ENCODE results near the gene CIB2. TPM values are rescaled to one million over a fixed set of nuclear protein-coding genes. Genes with fewer than 3 reads are reported as not detected.

The CIB2 gene
- total RNA-seq, 2 experiments from 2014 or later = 1.9 to 2.1 TPM

GRCh38 chr15:78090422-78091063, 40.7 kb downstream of the CIB2 start:
- Mint-ChIP-seq H3K4me1 (ENCODE audit: low read depth) (peaks cover 5% of the 10 kb centered on the region), H3K4me3 (no peak overlapping the region), H3K27ac (no peak overlapping the region), H3K36me3 (ENCODE audit: low read depth) (no peaks in the 10 kb centered on the region), H3K27me3 (ENCODE audit: low read depth) (no peaks in the 10 kb centered on the region), H3K9me3 (no peaks in the 10 kb centered on the region)
- intact Hi-C loops (cut with micrococcal nuclease) = no loop called here
- CTCF ChIA-PET = interaction anchor here (1.3 kb wide), 1 partner anchor 18 kb away, joined by 9 read pairs; no protein-coding TSS in a partner anchor
- no peak for DNase-seq

GRCh38 chr15:78088773-78089080, 42.5 kb downstream of the CIB2 start:
- Mint-ChIP-seq H3K27me3 (ENCODE audit: low read depth) (no peaks in the 10 kb centered on the region), H3K27ac (no peak overlapping the region), H3K9me3 (no peaks in the 10 kb centered on the region), H3K36me3 (ENCODE audit: low read depth) (no peaks in the 10 kb centered on the region), H3K4me1 (ENCODE audit: low read depth) (peaks cover 6% of the 10 kb centered on the region), H3K4me3 (no peak overlapping the region)
- DNase-seq = no peak
- intact Hi-C loops (cut with micrococcal nuclease) = no loop called here
- CTCF ChIA-PET = interaction anchor here (0.9 kb wide), 1 partner anchor 121 kb away, joined by 3 read pairs; no protein-coding TSS in a partner anchor

GRCh38 chr15:78087951-78088772, 43.1 kb downstream of the CIB2 start:
- H3K4me1 Mint-ChIP-seq (ENCODE audit: low read depth) = peaks cover 6% of the 10 kb centered on the region
- no peaks in the 10 kb centered on the region for H3K9me3 Mint-ChIP-seq
- H3K36me3 Mint-ChIP-seq (ENCODE audit: low read depth) = no peaks in the 10 kb centered on the region
- no peak for DNase-seq
- CTCF ChIA-PET = interaction anchor here (0.9 kb wide), 1 partner anchor 120 kb away, joined by 3 read pairs; no protein-coding TSS in a partner anchor
- H3K4me3 Mint-ChIP-seq = no peak overlapping the region
- no peaks in the 10 kb centered on the region for H3K27me3 Mint-ChIP-seq (ENCODE audit: low read depth)
- intact Hi-C loops (cut with micrococcal nuclease) = no loop called here
- no peak overlapping the region for H3K27ac Mint-ChIP-seq

GRCh38 chr15:78085928-78086327, 45.3 kb downstream of the CIB2 start:
- CTCF ChIA-PET = no interaction called here
- no peak for DNase-seq
- H3K27me3 Mint-ChIP-seq (ENCODE audit: low read depth) = no peaks in the 10 kb centered on the region
- H3K27ac Mint-ChIP-seq = peak overlapping the region; percentile 65
- intact Hi-C loops (cut with micrococcal nuclease) = no loop called here
- H3K4me3 Mint-ChIP-seq = no peak overlapping the region
- H3K4me1 Mint-ChIP-seq (ENCODE audit: low read depth) = peaks cover 8% of the 10 kb centered on the region
- H3K36me3 Mint-ChIP-seq (ENCODE audit: low read depth) = no peaks in the 10 kb centered on the region
- no peaks in the 10 kb centered on the region for H3K9me3 Mint-ChIP-seq

GRCh38 chr15:78084449-78084750, 46.8 kb downstream of the CIB2 start:
- H3K27me3 Mint-ChIP-seq (ENCODE audit: low read depth) = no peaks in the 10 kb centered on the region
- H3K36me3 Mint-ChIP-seq (ENCODE audit: low read depth) = no peaks in the 10 kb centered on the region
- peaks cover 8% of the 10 kb centered on the region for H3K4me1 Mint-ChIP-seq (ENCODE audit: low read depth)
- no peak for DNase-seq
- intact Hi-C loops (cut with micrococcal nuclease) = no loop called here
- CTCF ChIA-PET = interaction anchor here (1.4 kb wide), 1 partner anchor 24 kb away, joined by 4 read pairs; no protein-coding TSS in a partner anchor
- no peak overlapping the region for H3K4me3 Mint-ChIP-seq
- no peaks in the 10 kb centered on the region for H3K9me3 Mint-ChIP-seq
- no peak overlapping the region for H3K27ac Mint-ChIP-seq

- intact Hi-C loops (cut with micrococcal nuclease) = no loop called here
- no peak overlapping the region for H3K27ac Mint-ChIP-seq
- H3K4me3 Mint-ChIP-seq = no peak overlapping the region
- no peak for DNase-seq
- H3K9me3 Mint-ChIP-seq = no peaks in the 10 kb centered on the region
- H3K27me3 Mint-ChIP-seq (ENCODE audit: low read depth) = no peaks in the 10 kb centered on the region
- H3K4me1 Mint-ChIP-seq (ENCODE audit: low read depth) = peaks cover 8% of the 10 kb centered on the region
- H3K36me3 Mint-ChIP-seq (ENCODE audit: low read depth) = no peaks in the 10 kb centered on the region
- CTCF ChIA-PET = interaction anchor here (0.8 to 1.4 kb wide), 3 partner anchors 24 to 57 kb away, joined by 3 to 4 read pairs (median 3); no protein-coding TSS in a partner anchor
Observed at GRCh38 chr15:78083687-78084448, 47.4 kb downstream of the CIB2 start.

GRCh38 chr15:78083186-78083585, 48.1 kb downstream of the CIB2 start:
- Mint-ChIP-seq H3K36me3 (ENCODE audit: low read depth) (no peaks in the 10 kb centered on the region), H3K27me3 (ENCODE audit: low read depth) (no peaks in the 10 kb centered on the region), H3K9me3 (no peaks in the 10 kb centered on the region), H3K4me3 (no peak overlapping the region), H3K4me1 (ENCODE audit: low read depth) (peaks cover 6% of the 10 kb centered on the region), H3K27ac (no peak overlapping the region)
- CTCF ChIA-PET = interaction anchor here (0.8 to 1.4 kb wide), 3 partner anchors 11 to 56 kb away, joined by 3 to 4 read pairs (median 3); no protein-coding TSS in a partner anchor
- DNase-seq = no peak
- intact Hi-C loops (cut with micrococcal nuclease) = no loop called here

- DNase-seq = no peak
- CTCF ChIA-PET = interaction anchor here (1.2 to 1.4 kb wide), 3 partner anchors 11 to 27 kb away, joined by 3 to 4 read pairs (median 3); no protein-coding TSS in a partner anchor
- no peaks in the 10 kb centered on the region for H3K36me3 Mint-ChIP-seq (ENCODE audit: low read depth)
- no peak overlapping the region for H3K27ac Mint-ChIP-seq
- no peak overlapping the region for H3K4me3 Mint-ChIP-seq
- no peaks in the 10 kb centered on the region for H3K9me3 Mint-ChIP-seq
- intact Hi-C loops (cut with micrococcal nuclease) = no loop called here
- peaks cover 11% of the 10 kb centered on the region for H3K4me1 Mint-ChIP-seq (ENCODE audit: low read depth)
- no peaks in the 10 kb centered on the region for H3K27me3 Mint-ChIP-seq (ENCODE audit: low read depth)
Observed at GRCh38 chr15:78082743-78083110, 48.5 kb downstream of the CIB2 start.

GRCh38 chr15:78082106-78082742, 49.0 kb downstream of the CIB2 start:
- no peak overlapping the region for H3K27ac Mint-ChIP-seq
- H3K4me1 Mint-ChIP-seq (ENCODE audit: low read depth) = peaks cover 11% of the 10 kb centered on the region
- no peaks in the 10 kb centered on the region for H3K36me3 Mint-ChIP-seq (ENCODE audit: low read depth)
- CTCF ChIA-PET = interaction anchor here (1.2 to 1.4 kb wide), 4 partner anchors 12 to 31 kb away, joined by 3 to 4 read pairs (median 3); no protein-coding TSS in a partner anchor
- H3K9me3 Mint-ChIP-seq = no peaks in the 10 kb centered on the region
- no peak for DNase-seq
- H3K27me3 Mint-ChIP-seq (ENCODE audit: low read depth) = no peaks in the 10 kb centered on the region
- no peak overlapping the region for H3K4me3 Mint-ChIP-seq
- intact Hi-C loops (cut with micrococcal nuclease) = no loop called here

- Mint-ChIP-seq H3K27ac (no peak overlapping the region), H3K4me3 (no peak overlapping the region), H3K4me1 (ENCODE audit: low read depth) (peaks cover 20% of the 10 kb centered on the region), H3K36me3 (ENCODE audit: low read depth) (peaks cover 5% of the 10 kb centered on the region), H3K27me3 (ENCODE audit: low read depth) (no peaks in the 10 kb centered on the region), H3K9me3 (no peaks in the 10 kb centered on the region)
- CTCF ChIA-PET = interaction anchor here (1.0 to 1.3 kb wide), 3 partner anchors 30 to 160 kb away, joined by 3 to 5 read pairs (median 3); no protein-coding TSS in a partner anchor
- DNase-seq = no peak
- intact Hi-C loops (cut with micrococcal nuclease) = no loop called here
Observed at GRCh38 chr15:78080088-78080460, 51.2 kb downstream of the CIB2 start.

GRCh38 chr15:78079298-78080087, 51.8 kb downstream of the CIB2 start:
- intact Hi-C loops (cut with micrococcal nuclease) = loop anchor here (10.0 kb wide), 1 partner anchor 1085 kb away; the partner anchor contains the start of gene PSTPIP1
- Mint-ChIP-seq H3K27me3 (ENCODE audit: low read depth) (no peaks in the 10 kb centered on the region), H3K4me1 (ENCODE audit: low read depth) (peaks cover 24% of the 10 kb centered on the region), H3K27ac (no peak overlapping the region), H3K9me3 (no peaks in the 10 kb centered on the region), H3K4me3 (no peak overlapping the region), H3K36me3 (ENCODE audit: low read depth) (peaks cover 5% of the 10 kb centered on the region)
- CTCF ChIA-PET = interaction anchor here (0.5 to 1.3 kb wide), 6 partner anchors 29 to 161 kb away, joined by 3 to 6 read pairs (median 3); no protein-coding TSS in a partner anchor
- DNase-seq = no peak
